ENCODE data around the gene ZNF215.

GRCh38 chr11:6925636-6926207 lies 504 bp upstream of the ZNF215 start:
- TF ChIP-seq GATA3 (IDR thresholded peaks at IDR 0.05; ENCODE audit: low read depth, low read length): no peak
- no peak for TF ChIP-seq GATA2 (IDR thresholded peaks at IDR 0.05; ENCODE audit: low read depth, low read length)

Measured in SH-SY5Y (cell line).